Naive thymus-derived CD4-positive, alpha-beta T cell (primary cell): Measurements from ENCODE around the gene NUAK1. TPM values are rescaled to one million over a fixed set of nuclear protein-coding genes. Genes with fewer than 3 reads are reported as not detected.

ENCODE experiments used
- ATAC-seq: fragments of 150-1000 bp; cut with Tn5 transposase; 2 replicates; pipeline ENCODE4 v1.10.0; 2021; ENCODE audit warnings: mild to moderate bottlenecking, moderate library complexity
- CTCF ChIA-PET: fragments of 350-600 bp; sonication (Branson Sonifier 250); formaldehyde crosslinking; loops from one replicate; lab custom pipeline; 2021; ENCODE audit warnings: antibody characterized with exemption; lab: Charles Lee
- POLR2A ChIA-PET: fragments of 350-600 bp; sonication (Branson Sonifier 250); formaldehyde crosslinking; loops from one replicate; lab custom pipeline; 2021; ENCODE audit warnings: antibody characterized with exemption, inconsistent platforms; lab: Charles Lee
- DNase-seq, 9 donors: peaks; one replicate each; pipeline versions ENCODE4 v3.0.0 to v3.0.0-alpha.2; 2020 to 2022; ENCODE audit warnings: mixed read lengths in 1 of 9
- H3K27ac ChIP-seq: one replicate; pipeline ENCODE4 v1.7.0; 2013; ENCODE audit warnings: mild to moderate bottlenecking, low read depth, low read length, moderate library complexity
- H3K27me3 ChIP-seq, 2 donors: one replicate each; pipeline ENCODE4 v1.7.0; 2013; ENCODE audit warnings: low read length in 2 of 2, mild to moderate bottlenecking in 2 of 2, moderate library complexity in 2 of 2; ENCODE audit not compliant: control insufficient read depth in 2 of 2, insufficient read depth in 2 of 2
- H3K36me3 ChIP-seq, 3 experiments: 1 replicate in 2 of 3; 2 replicates in 1 of 3; pipeline ENCODE4 v1.7.0; 2013; ENCODE audit warnings: low read length in 3 of 3, mild to moderate bottlenecking in 3 of 3, moderate library complexity in 1 of 3; ENCODE audit not compliant: insufficient read depth in 3 of 3, control insufficient read depth in 2 of 3
- H3K4me1 ChIP-seq, 2 donors: one replicate each; pipeline ENCODE4 v1.7.0; 2013; ENCODE audit warnings: low read length in 2 of 2, mild to moderate bottlenecking in 2 of 2, moderate library complexity in 1 of 2; ENCODE audit not compliant: control insufficient read depth in 2 of 2, insufficient read depth in 2 of 2
- H3K4me3 ChIP-seq: 2 replicates; pipeline ENCODE4 v1.7.0; 2013; ENCODE audit warnings: mild to moderate bottlenecking, low read length
- H3K9me3 ChIP-seq, 3 experiments: 1 replicate in 2 of 3; 2 replicates in 1 of 3; pipeline ENCODE4 v1.7.0; 2013; ENCODE audit warnings: low read length in 3 of 3; ENCODE audit not compliant: control insufficient read depth in 2 of 3
- H3K27ac Mint-ChIP-seq, 9 donors: one replicate each; pipeline ENCODE4 v1.8.0; 2020 to 2022; ENCODE audit warnings: mixed read lengths in 9 of 9, mild to moderate bottlenecking in 8 of 9, moderate library complexity in 5 of 9, inconsistent platforms in 2 of 9
- H3K27me3 Mint-ChIP-seq, 5 donors: one replicate each; pipeline ENCODE4 v1.8.0; 2021 to 2022; ENCODE audit warnings: mixed read lengths in 5 of 5, mild to moderate bottlenecking in 1 of 5
- H3K36me3 Mint-ChIP-seq, 5 donors: one replicate each; pipeline ENCODE4 v1.8.0; 2020 to 2022; ENCODE audit warnings: mixed read lengths in 5 of 5, mild to moderate bottlenecking in 3 of 5, inconsistent platforms in 1 of 5
- H3K4me1 Mint-ChIP-seq, 7 donors: one replicate each; pipeline ENCODE4 v1.8.0; 2020 to 2022; ENCODE audit warnings: mixed read lengths in 7 of 7, mild to moderate bottlenecking in 3 of 7, inconsistent platforms in 1 of 7
- H3K4me3 Mint-ChIP-seq, 10 donors: one replicate each; pipeline ENCODE4 v1.8.0; 2020 to 2022; ENCODE audit warnings: mild to moderate bottlenecking in 10 of 10, mixed read lengths in 10 of 10, moderate library complexity in 6 of 10, inconsistent platforms in 2 of 10
- H3K9me3 Mint-ChIP-seq, 11 donors: one replicate each; pipeline ENCODE4 v1.8.0; 2020 to 2022; ENCODE audit warnings: mixed read lengths in 11 of 11, mild to moderate bottlenecking in 4 of 11, inconsistent platforms in 1 of 11, moderate library complexity in 1 of 11
- intact Hi-C, 2 donors: fragments of 100-400 bp; cut with micrococcal nuclease; formaldehyde crosslinking; loops; one replicate each; pipeline ENCODE4 v1.15.1; 2023
- polyA plus RNA-seq, 2 donors: library from polyadenylated mRNA; unstranded; fragments of 300-500 nt; fragmentation: Illumina TruSeq; gene quantifications; one replicate each; pipeline ENCODE4 v1.2.3, GENCODE V29; 2021
- total RNA-seq, 6 experiments: library from RNA in 5 of 6; stranded (reverse) in 5 of 6; gene quantifications; 1 replicate in 5 of 6; 2 replicates in 1 of 6; pipeline ENCODE4 v1.2.3 and lab custom pipeline; 2021 to 2026

The NUAK1 gene
- total and polyA plus RNA-seq, 7 experiments from 2014 or later = 0.02 to 0.51 (median 0.08) TPM; not detected in 4

DNA sequence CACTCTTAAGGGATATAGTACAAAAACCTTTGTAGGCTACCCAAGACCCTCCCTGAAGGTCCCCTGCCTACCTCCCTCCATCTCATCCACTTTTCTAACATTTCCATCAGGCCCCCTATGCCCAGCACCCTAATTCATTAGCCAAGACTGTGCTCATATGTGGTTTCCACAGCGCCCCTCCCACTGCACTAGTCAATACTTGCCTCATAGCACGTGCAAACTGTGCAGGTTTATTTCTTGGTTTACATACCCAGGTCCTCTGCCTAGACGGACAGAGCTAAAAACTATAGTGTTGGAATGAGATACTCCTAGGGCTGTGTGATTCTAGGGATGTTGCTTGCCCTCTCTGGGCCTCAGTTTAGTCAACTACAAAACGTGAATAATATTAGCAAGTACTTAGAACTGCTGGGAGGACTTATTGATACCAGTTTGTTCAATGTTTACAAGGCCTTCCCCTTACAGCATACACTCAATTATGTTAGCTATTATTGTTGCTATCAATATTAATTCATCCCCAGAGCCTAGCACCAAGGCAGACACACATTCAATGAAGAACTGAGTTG lies 50.4 kb downstream of the NUAK1 start:
- no peaks in the 10 kb centered on the region for H3K36me3 Mint-ChIP-seq
- POLR2A ChIA-PET = no interaction called here
- Histone ChIP-seq H3K27ac (no peak overlapping the region), H3K4me3 (no peak overlapping the region), H3K9me3 (no peaks in the 10 kb centered on the region), H3K27me3 (no peaks in the 10 kb centered on the region), H3K4me1 (no peaks in the 10 kb centered on the region), H3K36me3 (no peaks in the 10 kb centered on the region)
- H3K9me3 Mint-ChIP-seq = no peaks in the 10 kb centered on the region
- H3K4me1 Mint-ChIP-seq = peaks cover 0 to 1% (median 0%) of the 10 kb centered on the region in 7 donors
- peak overlapping the region in 1 of 9 donors; percentile 68 for H3K27ac Mint-ChIP-seq
- ATAC-seq = no peak
- CTCF ChIA-PET = no interaction called here
- no peak for DNase-seq
- H3K27me3 Mint-ChIP-seq = peaks cover 0 to 19% (median 13%) of the 10 kb centered on the region in 5 donors
- intact Hi-C loops = no loop called here
- H3K4me3 Mint-ChIP-seq = no peak overlapping the region

DNA sequence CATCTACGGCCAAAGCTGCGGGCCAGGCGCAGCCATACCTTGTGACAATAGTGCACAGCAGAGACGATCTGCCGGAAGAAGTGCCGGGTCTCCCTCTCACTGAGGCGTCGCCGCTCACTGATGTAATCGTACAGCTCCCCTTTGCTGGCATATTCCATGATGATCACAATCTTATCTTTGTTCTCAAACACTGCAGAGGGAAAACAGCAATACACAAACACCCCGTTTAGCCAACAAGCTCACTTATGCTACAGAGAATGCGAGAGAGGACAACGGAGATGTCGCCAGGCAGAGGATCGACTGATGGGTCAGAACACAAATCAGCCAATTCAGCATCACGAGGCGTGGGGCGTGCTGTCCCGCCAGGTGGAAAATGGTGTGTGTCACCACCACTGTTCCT lies 52.1 kb downstream of the NUAK1 start:
- ChIA-PET CTCF (no interaction called here), POLR2A (no interaction called here)
- Histone ChIP-seq H3K36me3 (no peaks in the 10 kb centered on the region), H3K27me3 (no peaks in the 10 kb centered on the region), H3K27ac (no peak overlapping the region), H3K9me3 (no peaks in the 10 kb centered on the region), H3K4me1 (no peaks in the 10 kb centered on the region), H3K4me3 (no peak overlapping the region)
- H3K27ac Mint-ChIP-seq = no peak overlapping the region
- DNase-seq (no peak), ATAC-seq (no peak)
- H3K36me3 Mint-ChIP-seq = no peaks in the 10 kb centered on the region
- H3K9me3 Mint-ChIP-seq = peaks cover 0 to 4% (median 0%) of the 10 kb centered on the region in 11 donors
- no peak overlapping the region for H3K4me3 Mint-ChIP-seq
- H3K4me1 Mint-ChIP-seq = peaks cover 0 to 1% (median 0%) of the 10 kb centered on the region in 7 donors
- intact Hi-C loops = no loop called here
- H3K27me3 Mint-ChIP-seq = peaks cover 9 to 28% (median 18%) of the 10 kb centered on the region in 5 donors

DNA sequence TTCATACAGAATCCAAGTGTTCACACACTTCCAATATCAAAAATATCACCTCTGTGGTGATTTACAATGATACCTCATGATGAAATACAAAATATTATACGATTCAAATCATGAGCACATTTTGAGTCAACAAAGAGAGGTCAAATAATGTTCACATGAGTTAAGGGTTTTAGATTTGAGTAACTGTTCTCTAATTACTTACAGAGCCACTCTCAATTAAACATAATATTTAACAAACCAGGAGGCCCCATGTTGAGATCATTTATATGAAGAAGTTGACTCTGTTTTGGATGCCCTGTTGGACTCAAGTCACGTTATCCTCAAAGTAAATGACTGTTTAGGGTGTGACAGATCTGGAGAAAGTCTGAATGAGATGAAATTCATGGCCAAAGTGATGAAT lies 53.5 kb downstream of the NUAK1 start:
- H3K4me3 Mint-ChIP-seq = no peak overlapping the region

DNA sequence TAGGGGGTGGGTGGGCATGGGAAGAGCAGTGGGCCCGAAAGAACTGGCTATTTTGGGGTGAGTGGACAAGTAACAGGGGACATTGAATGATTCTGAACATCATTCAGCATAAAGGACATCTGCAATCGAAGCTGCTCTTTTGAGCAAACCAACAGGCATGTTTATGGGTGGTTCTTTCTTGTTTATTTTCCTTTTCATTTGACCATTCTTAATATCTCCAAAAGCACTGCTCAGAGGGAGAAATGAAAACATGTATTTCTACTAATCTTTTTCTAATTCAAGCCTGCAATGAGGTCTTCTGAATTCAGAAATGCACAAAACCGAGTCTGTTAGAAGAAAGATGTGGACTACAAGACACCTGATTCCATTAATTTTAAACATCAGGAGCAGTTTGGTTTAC lies 54.0 kb downstream of the NUAK1 start:
- ChIA-PET POLR2A (no interaction called here), CTCF (no interaction called here)
- H3K27me3 Mint-ChIP-seq = peaks cover 17 to 25% (median 24%) of the 10 kb centered on the region in 5 donors
- H3K36me3 ChIP-seq = no peaks in the 10 kb centered on the region
- H3K9me3 Mint-ChIP-seq = peaks cover 0 to 4% (median 0%) of the 10 kb centered on the region in 11 donors
- no peak overlapping the region for H3K4me3 Mint-ChIP-seq
- H3K4me1 ChIP-seq = no peaks in the 10 kb centered on the region
- no peaks in the 10 kb centered on the region for H3K9me3 ChIP-seq
- no peak overlapping the region for H3K27ac Mint-ChIP-seq
- H3K4me1 Mint-ChIP-seq = peaks cover 0 to 1% (median 0%) of the 10 kb centered on the region in 7 donors
- H3K27ac ChIP-seq = no peak overlapping the region
- no peaks in the 10 kb centered on the region for H3K27me3 ChIP-seq
- ATAC-seq = no peak
- no peak overlapping the region for H3K4me3 ChIP-seq
- intact Hi-C loops = no loop called here
- no peaks in the 10 kb centered on the region for H3K36me3 Mint-ChIP-seq
- DNase-seq = no peak

More for the DNA sequence above, 53.5 kb downstream of the NUAK1 start:
- Histone ChIP-seq H3K4me1 (no peaks in the 10 kb centered on the region), H3K27ac (no peak overlapping the region), H3K36me3 (no peaks in the 10 kb centered on the region), H3K9me3 (no peaks in the 10 kb centered on the region), H3K27me3 (no peaks in the 10 kb centered on the region), H3K4me3 (no peak overlapping the region)
- H3K9me3 Mint-ChIP-seq = peaks cover 0 to 4% (median 0%) of the 10 kb centered on the region in 11 donors
- H3K36me3 Mint-ChIP-seq = no peaks in the 10 kb centered on the region
- H3K4me1 Mint-ChIP-seq = peaks cover 0 to 1% (median 0%) of the 10 kb centered on the region in 7 donors
- DNase-seq (no peak), ATAC-seq (no peak)
- CTCF ChIA-PET = no interaction called here
- POLR2A ChIA-PET = no interaction called here
- peaks cover 14 to 24% (median 23%) of the 10 kb centered on the region in 5 donors for H3K27me3 Mint-ChIP-seq
- intact Hi-C loops = no loop called here
- H3K27ac Mint-ChIP-seq = no peak overlapping the region

DNA sequence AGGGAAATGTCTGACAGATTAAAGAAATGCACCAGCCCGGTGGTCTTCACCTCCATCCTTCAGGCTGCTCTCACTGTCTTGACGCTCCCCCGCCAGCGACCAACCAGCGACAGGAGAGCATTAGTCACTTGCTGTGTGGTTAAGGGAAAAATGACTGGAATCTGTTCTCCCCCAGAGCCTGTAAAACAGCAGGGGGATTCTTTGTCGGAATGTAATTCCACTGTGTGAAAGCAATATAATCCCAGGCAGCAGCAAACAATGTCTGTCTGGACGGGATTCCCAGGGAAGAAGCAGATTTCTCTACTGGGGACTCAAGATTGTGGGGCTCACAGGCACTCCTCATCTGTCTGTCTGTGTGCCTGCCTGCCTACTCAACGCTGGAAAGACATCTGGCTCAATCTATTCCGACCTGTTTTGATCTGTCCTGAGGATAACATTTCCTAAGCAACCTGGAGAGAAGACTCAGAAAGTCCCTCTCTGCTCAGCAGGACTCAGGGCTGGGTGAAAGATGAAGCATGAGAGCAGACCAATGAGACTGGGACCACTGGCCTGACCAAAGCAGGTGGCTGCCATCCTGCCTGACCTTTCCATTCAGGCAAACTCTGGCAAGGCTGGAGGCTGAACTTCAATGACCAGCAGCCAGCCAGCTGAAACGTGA lies 54.6 kb downstream of the NUAK1 start:
- peaks cover 0 to 4% (median 0%) of the 10 kb centered on the region in 11 donors for H3K9me3 Mint-ChIP-seq
- H3K36me3 Mint-ChIP-seq = no peaks in the 10 kb centered on the region
- no peak overlapping the region for H3K27ac ChIP-seq
- intact Hi-C loops = no loop called here
- no peaks in the 10 kb centered on the region for H3K9me3 ChIP-seq
- no peak overlapping the region for H3K27ac Mint-ChIP-seq
- CTCF ChIA-PET = no interaction called here
- no peaks in the 10 kb centered on the region for H3K4me1 ChIP-seq
- H3K4me3 ChIP-seq = no peak overlapping the region
- DNase-seq = no peak
- POLR2A ChIA-PET = no interaction called here
- ATAC-seq = no peak
- no peaks in the 10 kb centered on the region for H3K27me3 ChIP-seq
- no peak overlapping the region for H3K4me3 Mint-ChIP-seq
- H3K36me3 ChIP-seq = no peaks in the 10 kb centered on the region
- H3K4me1 Mint-ChIP-seq = peaks cover 0 to 1% (median 0%) of the 10 kb centered on the region in 7 donors
- H3K27me3 Mint-ChIP-seq = peaks cover 23 to 30% (median 25%) of the 10 kb centered on the region in 5 donors

DNA sequence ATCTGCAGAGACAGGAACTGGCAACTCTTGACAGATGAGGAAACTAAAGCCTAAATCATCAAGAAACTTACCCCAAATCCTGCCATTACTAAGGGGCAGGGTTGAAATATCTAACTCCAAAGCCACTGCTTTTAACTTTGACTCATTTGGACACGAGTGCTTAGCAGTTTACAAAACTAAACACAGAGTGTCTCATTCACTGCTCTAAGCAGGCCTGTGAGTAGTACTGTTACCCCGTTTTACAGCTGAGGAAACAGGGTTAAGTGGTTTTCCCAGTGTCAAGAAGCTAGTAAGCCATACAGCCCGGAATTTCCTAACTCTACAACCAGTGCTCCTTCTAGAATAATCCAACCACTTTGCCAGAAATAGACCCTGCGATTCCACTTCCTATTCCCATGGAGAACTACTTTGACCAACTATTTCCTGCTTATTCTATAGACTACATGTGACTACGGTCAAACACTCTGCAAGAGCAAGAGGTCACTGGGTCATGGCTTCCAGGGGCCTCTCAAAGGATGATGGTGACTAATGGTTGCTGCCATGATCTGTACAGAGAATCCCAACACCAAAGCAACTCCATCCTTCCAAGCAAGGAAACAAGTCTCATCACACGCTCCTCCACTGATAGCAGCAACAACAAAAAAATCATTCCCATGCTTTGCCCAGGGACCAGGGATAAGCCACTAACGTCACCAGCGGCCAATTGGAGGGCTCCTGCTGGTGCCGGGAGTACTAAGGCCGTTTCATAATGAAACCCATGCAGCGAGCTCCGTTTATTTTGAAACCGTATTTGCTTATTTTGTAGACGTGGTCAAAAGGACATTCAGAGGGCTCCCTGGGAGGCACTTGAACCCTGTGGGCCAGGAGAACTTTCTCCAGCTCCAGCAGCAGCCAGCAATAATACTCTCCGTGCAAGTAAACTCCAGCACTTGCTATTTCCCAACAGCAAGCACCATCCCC lies 56.3 kb downstream of the NUAK1 start:
- Mint-ChIP-seq H3K4me3 (no peak overlapping the region), H3K9me3 (peaks cover 0 to 4% (median 0%) of the 10 kb centered on the region in 11 donors), H3K27me3 (peaks cover 26 to 43% (median 29%) of the 10 kb centered on the region in 5 donors), H3K36me3 (no peaks in the 10 kb centered on the region), H3K4me1 (no peaks in the 10 kb centered on the region), H3K27ac (no peak overlapping the region)
- intact Hi-C loops = no loop called here
- Histone ChIP-seq H3K36me3 (no peaks in the 10 kb centered on the region), H3K27ac (no peak overlapping the region), H3K4me3 (no peak overlapping the region), H3K27me3 (no peaks in the 10 kb centered on the region), H3K4me1 (no peaks in the 10 kb centered on the region), H3K9me3 (no peaks in the 10 kb centered on the region)
- no peak for DNase-seq
- ChIA-PET CTCF (no interaction called here), POLR2A (no interaction called here)
- ATAC-seq = no peak
